A204.1 (cell line): Measurements from ENCODE around the gene L1CAM.

ENCODE experiments used
- FAIRE-seq: peaks from 2 replicates; lab custom pipeline; 2012; peaks lifted over from hg19 to GRCh38; lab: Jason Lieb, UNC

The L1CAM gene

DNA sequence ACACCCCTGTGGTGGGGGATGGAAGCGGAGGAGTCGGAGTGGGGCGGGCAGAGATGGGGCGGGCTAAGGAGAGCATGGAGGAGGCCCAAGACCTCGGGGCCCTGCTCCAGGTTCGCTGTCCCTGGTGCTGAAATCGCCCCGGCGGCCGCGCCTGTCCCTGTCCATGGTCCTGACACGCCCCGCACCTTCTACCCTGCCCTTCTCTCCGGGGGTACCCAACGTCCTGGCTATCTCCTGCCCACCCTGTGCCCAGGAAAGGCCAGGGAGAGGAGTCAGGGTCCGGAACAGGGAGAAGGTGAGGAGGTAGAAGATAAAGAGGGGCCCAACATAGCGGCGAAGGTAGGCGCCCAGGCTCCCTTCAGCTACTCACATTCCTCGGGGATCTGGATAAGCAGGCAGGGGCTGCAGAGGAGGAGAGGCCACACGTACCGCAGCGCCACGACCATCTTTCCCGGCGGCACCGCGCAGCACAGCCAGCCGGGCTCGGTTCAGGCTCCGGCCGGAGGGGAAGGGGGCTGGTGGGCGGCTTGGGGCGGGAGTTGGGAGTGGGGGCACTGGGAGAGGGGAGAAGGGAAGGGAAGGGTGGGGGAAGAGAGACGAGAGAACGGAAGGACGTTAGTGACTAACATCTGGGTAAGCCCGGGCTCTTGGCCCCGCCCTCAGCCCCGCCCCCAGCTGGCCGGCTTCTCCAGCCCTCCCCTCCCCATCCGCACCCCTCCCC lies 10.4 kb downstream of the L1CAM start:
- no peak for FAIRE-seq

DNA sequence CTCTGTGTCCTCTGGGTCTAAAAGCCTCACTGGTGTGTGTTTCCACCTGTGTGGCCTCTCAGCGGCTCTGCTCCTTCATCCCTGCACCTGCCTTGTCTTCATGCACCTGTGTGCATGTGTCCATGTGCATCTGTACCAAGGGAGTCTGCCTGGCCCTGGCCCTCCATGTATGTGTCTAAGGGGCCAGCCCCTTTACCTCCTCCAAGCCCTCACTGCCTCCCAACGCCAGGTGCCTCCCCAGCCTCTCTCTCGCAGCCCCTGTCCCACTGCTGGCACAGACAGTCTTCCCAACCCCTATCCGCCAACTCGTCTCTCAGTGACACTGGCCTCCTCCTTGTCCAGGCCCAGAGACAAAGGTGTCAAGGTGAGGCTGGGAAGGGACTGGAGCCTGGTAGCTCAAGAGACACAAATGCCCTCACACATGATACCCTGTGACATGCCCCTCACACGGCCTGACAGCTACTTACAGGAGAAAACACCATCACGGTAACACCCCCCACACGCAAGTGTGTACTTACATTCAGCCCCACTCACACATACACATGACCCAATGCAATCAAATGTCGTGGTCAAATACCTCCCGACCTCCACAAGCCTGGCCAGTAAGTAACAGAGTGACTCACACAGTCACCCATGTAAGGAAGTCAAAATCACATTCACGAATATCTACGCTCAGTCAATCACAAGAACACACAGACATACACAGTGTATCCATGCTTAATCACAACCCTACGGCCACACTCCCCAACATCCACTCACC lies 11.4 kb downstream of the L1CAM start:
- no peak for FAIRE-seq

DNA sequence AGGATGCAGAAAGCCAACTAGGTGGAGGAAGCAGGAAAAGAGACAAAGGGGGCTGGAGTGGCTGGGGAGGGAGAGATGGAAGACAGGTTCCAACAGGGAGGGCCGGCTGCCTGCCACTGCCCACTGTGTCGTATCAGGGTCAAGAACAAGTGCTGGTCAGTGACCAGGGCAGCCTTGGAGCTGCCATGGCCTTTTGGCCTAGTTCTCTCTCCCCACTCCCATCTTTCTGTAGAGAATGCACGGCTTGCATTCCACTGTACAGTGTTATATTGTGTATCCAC lies 11.9 kb downstream of the L1CAM start:
- no peak for FAIRE-seq

DNA sequence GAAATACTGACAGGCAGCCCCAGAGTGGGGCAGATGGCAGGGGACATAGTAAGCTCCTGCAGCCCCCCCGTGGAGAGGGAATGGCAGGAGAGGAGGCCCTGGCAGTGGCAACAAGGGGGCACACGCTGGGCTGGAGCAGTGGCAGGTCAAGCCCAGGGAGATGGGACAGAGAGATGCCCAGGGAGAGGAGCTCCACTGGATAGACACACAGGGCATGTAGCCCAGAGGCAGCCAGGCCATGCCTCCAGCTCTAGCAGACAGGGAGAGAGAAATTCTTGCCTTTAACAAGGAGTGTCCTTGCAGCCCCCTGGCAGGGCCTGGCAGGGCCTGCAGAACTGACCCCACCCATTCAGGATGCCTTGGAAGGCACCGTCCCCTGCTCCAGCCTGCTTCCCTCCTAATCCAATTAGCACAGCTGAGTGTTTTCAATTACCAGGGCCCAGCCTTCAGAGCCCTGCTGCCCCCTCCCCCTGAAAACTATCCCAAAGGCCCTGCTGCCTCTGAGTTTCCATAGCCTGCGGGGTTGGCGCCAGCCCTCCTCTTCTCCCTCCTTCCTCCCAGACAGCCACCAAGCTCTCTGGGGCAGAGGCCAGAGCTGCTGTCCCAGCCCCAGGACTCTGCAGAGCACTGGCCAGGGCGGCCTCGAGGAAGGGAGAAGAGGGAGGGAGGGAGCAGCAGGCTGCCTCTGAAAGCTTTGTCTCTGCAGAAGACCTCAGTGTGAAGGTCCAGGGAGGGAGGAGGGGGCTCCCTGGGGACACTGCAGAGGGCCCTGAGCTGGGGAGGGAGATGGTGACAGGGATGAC lies 12.5 kb downstream of the L1CAM start:
- no peak for FAIRE-seq

GRCh38 chrX:153871946-153872878 lies 13.8 kb downstream of the L1CAM start:
- FAIRE-seq: no peak

GRCh38 chrX:153871451-153871850 lies 14.5 kb downstream of the L1CAM start:
- FAIRE-seq: no peak

DNA sequence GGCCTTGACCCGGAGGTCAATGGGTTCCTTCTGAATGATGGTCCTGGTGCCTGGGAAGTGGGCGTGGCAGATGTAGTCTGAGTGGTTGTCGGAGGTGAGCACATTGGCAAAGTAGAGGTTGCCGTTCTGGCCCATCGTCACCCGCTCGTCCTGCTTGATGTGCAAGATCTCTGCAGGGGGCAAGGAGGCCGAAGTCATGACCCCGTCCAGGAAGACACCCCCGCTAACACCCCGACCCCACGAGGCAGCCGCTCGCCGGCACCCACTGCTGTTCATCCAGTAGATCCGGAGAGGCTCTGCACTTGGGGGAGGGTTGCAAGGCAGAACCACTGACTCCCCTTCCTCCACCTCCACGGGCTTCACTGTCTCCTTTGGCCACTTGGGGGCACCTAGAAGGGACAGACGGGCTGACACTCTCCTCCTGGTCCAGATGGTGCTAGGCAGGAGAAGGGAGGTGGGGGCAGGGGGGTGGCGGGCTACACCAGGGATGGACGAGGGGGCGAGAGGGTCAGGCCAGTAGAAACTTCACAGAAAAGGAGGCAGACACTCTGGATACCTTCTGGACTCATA lies 15.1 kb downstream of the L1CAM start:
- no peak for FAIRE-seq

DNA sequence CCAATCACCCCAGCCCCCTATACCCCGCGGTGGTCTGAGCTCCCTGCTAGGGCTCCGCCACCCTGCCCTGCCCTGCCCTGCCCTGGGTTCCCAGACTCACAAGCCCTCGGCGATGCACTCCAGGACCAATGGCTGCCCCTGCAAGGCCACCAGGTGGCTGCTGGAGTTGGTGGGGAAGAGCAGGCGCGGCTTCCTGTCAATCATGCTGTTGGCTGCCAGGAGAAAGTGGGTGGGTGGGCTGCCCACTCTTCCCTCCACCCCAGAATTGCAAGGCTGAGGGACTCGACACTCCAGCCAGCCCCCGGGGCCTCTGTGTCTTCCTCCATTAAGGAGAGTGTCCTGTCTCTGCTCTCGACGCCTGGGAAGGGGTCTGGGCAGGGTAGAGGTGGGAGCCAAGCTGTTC lies 15.7 kb downstream of the L1CAM start:
- FAIRE-seq: no peak

- FAIRE-seq: no peak
Observed at GRCh38 chrX:153869473-153870287, 16.3 kb downstream of the L1CAM start.

- FAIRE-seq: no peak
Observed at GRCh38 chrX:153868576-153869472, 17.1 kb downstream of the L1CAM start.

DNA sequence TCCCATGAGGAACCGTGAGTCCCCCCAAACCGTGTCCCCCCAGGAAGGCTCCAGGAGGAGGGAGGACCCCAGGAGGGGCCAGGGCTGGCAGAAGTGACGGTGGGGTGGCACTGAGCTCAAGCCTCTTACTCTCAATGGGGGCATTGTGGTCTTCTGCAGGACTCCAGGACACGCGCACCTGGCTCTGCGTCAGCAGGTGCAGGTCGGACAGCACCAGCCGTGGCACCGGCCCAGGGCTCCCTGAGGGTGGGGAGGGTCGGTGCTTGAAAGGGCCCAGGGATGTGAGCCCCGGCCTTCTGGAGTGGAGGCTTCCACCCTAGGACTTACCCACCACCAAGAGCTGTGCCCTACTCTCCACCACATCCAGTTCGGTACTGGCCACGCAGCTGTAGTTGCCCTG lies 18.3 kb downstream of the L1CAM start:
- no peak for FAIRE-seq

DNA sequence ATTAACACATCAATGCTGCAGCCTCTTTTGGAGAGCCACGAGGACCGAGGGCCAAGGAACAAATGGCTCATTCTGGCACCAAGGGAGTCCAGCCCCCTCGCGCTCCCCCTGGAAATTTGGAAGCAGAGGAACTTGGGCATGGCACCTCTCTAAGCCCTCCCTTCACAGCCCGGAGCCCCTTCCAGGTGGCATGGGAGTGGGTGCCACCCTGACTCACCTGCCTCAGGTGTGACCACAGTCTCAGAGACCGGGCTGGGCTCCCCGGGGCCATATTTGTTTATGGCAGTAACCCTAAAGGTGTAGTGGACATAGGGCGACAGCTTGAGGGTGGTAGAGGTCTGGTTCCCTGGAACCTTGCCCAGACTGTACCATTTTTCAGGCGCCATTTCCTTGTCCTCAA lies 18.8 kb downstream of the L1CAM start:
- FAIRE-seq: no peak

DNA sequence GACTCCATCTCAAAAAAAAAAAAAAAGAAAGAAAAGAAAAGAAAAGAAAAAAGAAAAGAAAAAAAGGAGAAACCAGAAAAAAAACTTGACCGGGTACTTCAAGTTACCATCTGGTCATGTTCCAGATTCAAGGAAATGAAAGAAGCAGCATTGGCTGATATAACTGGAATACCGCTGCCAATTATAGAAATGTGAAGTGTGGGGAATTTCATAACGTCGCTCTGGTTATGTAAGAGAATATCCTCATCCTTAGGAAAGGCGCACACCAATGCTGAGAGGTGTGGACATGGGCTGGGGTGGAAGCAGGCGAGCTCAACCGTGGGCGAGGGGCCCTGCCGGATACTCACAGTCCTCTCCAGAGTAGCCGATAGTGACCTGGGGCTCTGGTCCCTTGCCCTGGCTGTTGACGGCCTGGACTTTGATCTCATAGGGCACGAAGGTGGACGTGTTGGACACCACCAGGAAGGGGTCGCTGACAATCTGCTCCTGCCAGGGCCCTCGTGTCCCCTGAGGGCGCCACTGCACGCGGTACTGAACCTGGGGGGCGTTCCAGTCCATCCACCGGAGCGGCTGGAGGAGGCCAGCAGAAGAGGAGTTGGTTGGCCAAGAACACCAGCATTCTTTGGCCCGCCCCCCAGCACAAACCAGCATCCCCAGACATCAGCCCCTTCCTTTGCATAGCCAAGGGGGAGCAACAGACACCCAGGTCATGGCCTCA lies 19.5 kb downstream of the L1CAM start:
- FAIRE-seq: no peak

DNA sequence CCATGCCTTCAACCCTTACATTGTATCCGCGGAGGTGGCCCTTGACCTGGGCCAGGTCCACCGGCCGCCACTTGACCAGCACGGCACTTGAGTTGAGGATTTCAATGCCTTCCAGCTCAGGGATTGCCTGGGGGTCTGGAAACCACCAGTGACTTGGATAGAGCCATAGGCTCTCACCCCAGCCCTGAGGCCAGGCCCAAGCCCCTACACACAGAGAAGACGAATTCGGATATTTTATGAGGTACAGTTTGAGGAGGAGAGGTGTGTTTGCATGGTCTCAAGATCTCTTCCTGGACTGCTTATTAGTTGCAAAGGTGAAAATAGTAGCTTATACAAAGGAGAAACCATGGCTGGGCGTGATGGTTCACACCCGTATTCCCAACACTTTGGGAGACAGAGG lies 20.3 kb downstream of the L1CAM start:
- FAIRE-seq: no peak

- FAIRE-seq: no peak
Observed at GRCh38 chrX:153865321-153865580, 20.7 kb downstream of the L1CAM start.

- FAIRE-seq: no peak
Observed at GRCh38 chrX:153864561-153865320, 21.2 kb downstream of the L1CAM start.

DNA sequence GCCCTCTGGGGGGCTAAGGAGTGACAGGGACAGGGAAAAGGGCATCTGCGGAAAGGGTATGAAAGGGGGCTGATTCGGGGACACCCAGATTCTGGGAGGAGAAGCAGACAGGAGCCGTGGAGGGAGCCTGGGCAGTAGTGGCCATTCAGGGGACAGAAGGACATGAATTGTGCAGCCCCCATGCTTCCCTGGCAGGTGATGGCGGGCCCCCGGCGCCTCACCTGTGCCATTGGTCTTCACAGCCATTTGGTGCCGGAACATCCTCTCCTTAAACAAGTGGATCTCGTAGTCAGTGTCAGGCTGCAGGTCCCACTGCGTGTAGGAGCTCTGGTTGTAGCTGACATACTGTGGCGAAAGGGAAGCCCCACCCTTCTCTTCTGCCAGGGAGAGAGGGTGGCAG lies 21.9 kb downstream of the L1CAM start:
- no peak for FAIRE-seq

GRCh38 chrX:153863251-153863991 lies 22.6 kb downstream of the L1CAM start:
- FAIRE-seq: no peak
